Upper lobe of left lung (tissue), 4 donors: ENCODE data around the gene TPRX2.

Experiments used
- POLR2A ChIP-seq, 4 donors: fragments of 450-650 bp; IDR thresholded peaks; one replicate each; pipeline ENCODE4 v1.5.1; 2016 to 2017; ENCODE audit warnings: antibody characterized with exemption in 4 of 4, mild to moderate bottlenecking in 2 of 4
- POLR2AphosphoS5 ChIP-seq, 2 donors: sonication (generic); formaldehyde crosslinking; IDR thresholded peaks; one replicate each; pipeline ENCODE4 v1.5.1; 2017; ENCODE audit warnings: antibody characterized with exemption in 2 of 2
- TF ChIP-seq, protein P1 (sequence below), 6 experiments: fragments of 450-650 bp in 4 of 6; fragments of 200-600 bp in 2 of 6; sonication (generic) in 2 of 6; IDR thresholded peaks; one replicate each; pipeline ENCODE4 v1.5.1; 2016 to 2019; ENCODE audit warnings: antibody characterized with exemption in 6 of 6

DNA sequence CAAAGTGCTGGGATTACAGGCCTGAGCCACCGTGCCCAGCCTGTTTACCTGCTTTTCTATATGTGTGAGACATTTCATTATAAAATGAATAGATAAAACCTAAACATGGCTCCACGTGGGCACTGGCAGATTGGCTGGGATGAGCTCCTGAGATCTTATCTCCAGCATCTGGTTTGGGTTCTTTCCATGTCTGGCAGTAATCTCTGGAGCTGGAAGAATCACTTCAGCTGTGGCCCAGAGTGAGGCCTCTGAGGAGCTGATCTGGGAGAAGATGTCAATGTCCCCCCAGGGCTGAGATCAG lies 32.5 kb downstream of the TPRX2 start:
- no peak for TF ChIP-seq POLR2AphosphoS5 (IDR thresholded peaks at IDR 0.05)
- TF ChIP-seq, protein P1, sequence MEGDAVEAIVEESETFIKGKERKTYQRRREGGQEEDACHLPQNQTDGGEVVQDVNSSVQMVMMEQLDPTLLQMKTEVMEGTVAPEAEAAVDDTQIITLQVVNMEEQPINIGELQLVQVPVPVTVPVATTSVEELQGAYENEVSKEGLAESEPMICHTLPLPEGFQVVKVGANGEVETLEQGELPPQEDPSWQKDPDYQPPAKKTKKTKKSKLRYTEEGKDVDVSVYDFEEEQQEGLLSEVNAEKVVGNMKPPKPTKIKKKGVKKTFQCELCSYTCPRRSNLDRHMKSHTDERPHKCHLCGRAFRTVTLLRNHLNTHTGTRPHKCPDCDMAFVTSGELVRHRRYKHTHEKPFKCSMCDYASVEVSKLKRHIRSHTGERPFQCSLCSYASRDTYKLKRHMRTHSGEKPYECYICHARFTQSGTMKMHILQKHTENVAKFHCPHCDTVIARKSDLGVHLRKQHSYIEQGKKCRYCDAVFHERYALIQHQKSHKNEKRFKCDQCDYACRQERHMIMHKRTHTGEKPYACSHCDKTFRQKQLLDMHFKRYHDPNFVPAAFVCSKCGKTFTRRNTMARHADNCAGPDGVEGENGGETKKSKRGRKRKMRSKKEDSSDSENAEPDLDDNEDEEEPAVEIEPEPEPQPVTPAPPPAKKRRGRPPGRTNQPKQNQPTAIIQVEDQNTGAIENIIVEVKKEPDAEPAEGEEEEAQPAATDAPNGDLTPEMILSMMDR (IDR thresholded peaks at IDR 0.05): no peak
- TF ChIP-seq POLR2A (IDR thresholded peaks at IDR 0.05): no peak
